ENCODE data around the gene TRMO.

The TRMO gene

DNA sequence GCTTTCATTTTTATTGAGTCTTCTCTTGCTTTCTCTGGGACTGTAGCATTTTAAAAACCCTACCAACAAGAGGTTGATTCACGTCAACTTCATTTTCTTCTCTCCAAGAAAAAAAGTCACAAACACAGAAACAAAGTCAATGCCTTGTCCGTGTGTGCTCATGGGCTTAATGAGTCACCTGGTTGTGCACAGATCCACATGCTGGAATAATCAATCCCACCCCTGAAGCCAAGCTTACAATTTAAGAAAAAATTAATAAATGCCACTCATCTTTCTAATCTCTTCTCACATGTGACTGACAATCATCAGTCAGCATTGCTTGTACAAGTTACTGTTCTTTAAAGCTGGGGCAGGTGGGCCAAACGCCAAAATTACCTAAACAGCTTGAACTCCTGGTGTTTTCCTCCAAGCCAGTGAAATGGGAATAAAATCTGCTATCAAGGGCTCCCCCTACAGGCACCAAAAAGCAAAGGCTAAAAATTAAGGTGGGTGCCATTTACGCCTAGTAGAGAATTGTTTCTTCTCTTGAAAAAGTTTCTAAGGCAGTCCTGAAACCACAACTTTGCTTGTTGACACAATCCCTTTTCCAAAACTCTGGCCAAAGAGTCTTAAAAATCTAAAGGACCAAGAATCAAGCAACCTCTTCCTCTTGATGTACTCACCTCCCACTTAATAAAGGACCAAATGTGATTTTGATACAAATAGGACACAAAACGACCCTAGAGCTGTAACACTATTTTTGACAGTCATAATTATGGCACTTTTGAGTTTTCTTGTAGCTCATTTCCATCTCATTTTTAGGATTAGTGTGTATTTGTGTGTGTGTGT, 21.3 kb downstream of the TRMO start:
- TF ChIP-seq, protein P1, sequence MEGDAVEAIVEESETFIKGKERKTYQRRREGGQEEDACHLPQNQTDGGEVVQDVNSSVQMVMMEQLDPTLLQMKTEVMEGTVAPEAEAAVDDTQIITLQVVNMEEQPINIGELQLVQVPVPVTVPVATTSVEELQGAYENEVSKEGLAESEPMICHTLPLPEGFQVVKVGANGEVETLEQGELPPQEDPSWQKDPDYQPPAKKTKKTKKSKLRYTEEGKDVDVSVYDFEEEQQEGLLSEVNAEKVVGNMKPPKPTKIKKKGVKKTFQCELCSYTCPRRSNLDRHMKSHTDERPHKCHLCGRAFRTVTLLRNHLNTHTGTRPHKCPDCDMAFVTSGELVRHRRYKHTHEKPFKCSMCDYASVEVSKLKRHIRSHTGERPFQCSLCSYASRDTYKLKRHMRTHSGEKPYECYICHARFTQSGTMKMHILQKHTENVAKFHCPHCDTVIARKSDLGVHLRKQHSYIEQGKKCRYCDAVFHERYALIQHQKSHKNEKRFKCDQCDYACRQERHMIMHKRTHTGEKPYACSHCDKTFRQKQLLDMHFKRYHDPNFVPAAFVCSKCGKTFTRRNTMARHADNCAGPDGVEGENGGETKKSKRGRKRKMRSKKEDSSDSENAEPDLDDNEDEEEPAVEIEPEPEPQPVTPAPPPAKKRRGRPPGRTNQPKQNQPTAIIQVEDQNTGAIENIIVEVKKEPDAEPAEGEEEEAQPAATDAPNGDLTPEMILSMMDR (IDR thresholded peaks at IDR 0.05; ENCODE audit: insufficient read depth, low read length, poor library complexity, severe bottlenecking): peak; percentile 77
- peaks cover 4% of the 10 kb centered on the region for H3K36me3 ChIP-seq (ENCODE audit: control insufficient read depth, insufficient read depth, low read length)
- H3K27me3 ChIP-seq (replicated peaks; ENCODE audit: control insufficient read depth, insufficient read depth, low read length): no peaks in the 10 kb centered on the region
- no peak for DNase-seq (ENCODE audit: extremely low read depth, insufficient read length)
- no peak overlapping the region for H3K4me3 ChIP-seq (replicated peaks; ENCODE audit: low read depth, low read length)

DNA sequence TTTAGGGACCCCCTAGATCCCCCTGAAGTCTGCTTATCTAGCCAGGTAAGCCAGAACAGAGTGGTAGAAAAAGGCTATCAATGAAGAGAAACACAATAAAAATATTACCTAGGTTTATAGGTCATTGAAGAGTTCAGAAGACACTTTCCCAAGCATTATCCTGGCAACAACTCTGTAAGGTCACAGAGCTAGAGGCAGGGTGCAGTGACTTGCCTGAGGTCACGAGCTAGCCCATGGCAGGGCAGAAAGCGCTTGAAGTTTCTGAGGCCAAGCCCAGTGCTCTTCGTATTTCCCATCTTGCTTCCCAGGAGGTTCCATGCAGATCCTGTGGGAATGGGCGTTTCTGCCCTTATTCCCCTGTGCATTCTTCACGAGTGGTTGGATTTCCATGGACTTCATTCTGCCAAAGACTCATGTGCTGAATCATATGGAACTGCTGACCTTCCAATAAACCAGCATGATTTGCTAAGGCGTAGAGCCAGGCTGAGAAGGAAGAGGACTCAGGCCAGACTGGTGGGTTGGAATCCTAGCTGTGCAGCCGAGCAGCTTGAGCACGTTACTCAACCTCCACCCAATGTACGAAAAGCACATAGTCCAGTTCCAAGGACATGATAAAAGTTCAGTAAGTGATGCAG, 22.1 kb downstream of the TRMO start:
- no peaks in the 10 kb centered on the region for H3K27me3 ChIP-seq (replicated peaks; ENCODE audit: control insufficient read depth, insufficient read depth, low read length)
- TF ChIP-seq, protein P1 (IDR thresholded peaks at IDR 0.05; ENCODE audit: insufficient read depth, low read length, poor library complexity, severe bottlenecking): no peak
- DNase-seq (ENCODE audit: extremely low read depth, insufficient read length): no peak
- H3K4me3 ChIP-seq (replicated peaks; ENCODE audit: low read depth, low read length): no peak overlapping the region
- H3K36me3 ChIP-seq (ENCODE audit: control insufficient read depth, insufficient read depth, low read length): peaks cover 4% of the 10 kb centered on the region

- no peak for DNase-seq (ENCODE audit: extremely low read depth, insufficient read length)
- TF ChIP-seq, protein P1 (IDR thresholded peaks at IDR 0.05; ENCODE audit: insufficient read depth, low read length, poor library complexity, severe bottlenecking): peak; percentile 11
- Histone ChIP-seq H3K36me3 (ENCODE audit: control insufficient read depth, insufficient read depth, low read length) (peaks cover 4% of the 10 kb centered on the region; the same call in 1 of the 2 replicates), H3K27me3 (replicated peaks; ENCODE audit: control insufficient read depth, insufficient read depth, low read length) (no peaks in the 10 kb centered on the region), H3K4me3 (replicated peaks; ENCODE audit: low read depth, low read length) (no peak overlapping the region)
These were observed 26.5 kb downstream of the TRMO start for GRCh38 chr9:97895695-97896332.

- Histone ChIP-seq H3K36me3 (ENCODE audit: control insufficient read depth, insufficient read depth, low read length) (peaks cover 2% of the 10 kb centered on the region; the same call in 1 of the 2 replicates), H3K4me3 (replicated peaks; ENCODE audit: low read depth, low read length) (no peak overlapping the region), H3K27me3 (replicated peaks; ENCODE audit: control insufficient read depth, insufficient read depth, low read length) (no peaks in the 10 kb centered on the region)
- no peak for DNase-seq (ENCODE audit: extremely low read depth, insufficient read length)
- TF ChIP-seq, protein P1 (IDR thresholded peaks at IDR 0.05; ENCODE audit: insufficient read depth, low read length, poor library complexity, severe bottlenecking): no peak
These were observed 27.1 kb downstream of the TRMO start for GRCh38 chr9:97895211-97895610.

GRCh38 chr9:97892421-97892820, 29.9 kb downstream of the TRMO start:
- Histone ChIP-seq H3K36me3 (ENCODE audit: control insufficient read depth, insufficient read depth, low read length) (no peaks in the 10 kb centered on the region), H3K27me3 (replicated peaks; ENCODE audit: control insufficient read depth, insufficient read depth, low read length) (no peaks in the 10 kb centered on the region), H3K4me3 (replicated peaks; ENCODE audit: low read depth, low read length) (no peak overlapping the region)
- DNase-seq (ENCODE audit: extremely low read depth, insufficient read length): no peak
- TF ChIP-seq, protein P1 (IDR thresholded peaks at IDR 0.05; ENCODE audit: insufficient read depth, low read length, poor library complexity, severe bottlenecking): no peak

Data from GM06990 (cell line).